T-helper 17 cell (primary cell): ENCODE measurements around the gene SPAG17. TPM values are rescaled to one million over a fixed set of nuclear protein-coding genes. Genes with fewer than 3 reads are reported as not detected.

Experiments used
- ATAC-seq: fragments of 150-1000 bp; cut with Tn5 transposase; 2 replicates; pipeline ENCODE4 v1.10.0; 2021; ENCODE audit warnings: mild to moderate bottlenecking, moderate library complexity
- DNase-seq, 3 donors: peaks; one replicate each; pipeline versions ENCODE4 v3.0.0 to v3.0.0-alpha.2; 2020 to 2021
- H3K9me3 ChIP-seq: one replicate; pipeline ENCODE4 v1.7.0; 2013; ENCODE audit warnings: low read length, mild to moderate bottlenecking; ENCODE audit not compliant: control insufficient read depth, poor library complexity, severe bottlenecking
- H3K27ac Mint-ChIP-seq: one replicate; pipeline ENCODE4 v1.8.0; 2022; ENCODE audit warnings: mild to moderate bottlenecking, moderate library complexity, mixed read lengths
- H3K27me3 Mint-ChIP-seq: one replicate; pipeline ENCODE4 v1.8.0; 2022; ENCODE audit warnings: mixed read lengths
- H3K36me3 Mint-ChIP-seq: one replicate; pipeline ENCODE4 v1.8.0; 2022; ENCODE audit warnings: low read depth, mixed read lengths
- H3K4me1 Mint-ChIP-seq: one replicate; pipeline ENCODE4 v1.8.0; 2022; ENCODE audit warnings: mild to moderate bottlenecking, mixed read lengths
- H3K4me3 Mint-ChIP-seq: one replicate; pipeline ENCODE4 v1.8.0; 2022; ENCODE audit warnings: mild to moderate bottlenecking, moderate library complexity, mixed read lengths
- total RNA-seq, 4 donors: library from RNA in 2 of 4; stranded (reverse) in 2 of 4; gene quantifications; one replicate each; pipeline ENCODE4 v1.2.3 and lab custom pipeline; 2022 to 2026

Gene SPAG17
- total RNA-seq, 2 donors from 2014 or later, result not detected

DNA sequence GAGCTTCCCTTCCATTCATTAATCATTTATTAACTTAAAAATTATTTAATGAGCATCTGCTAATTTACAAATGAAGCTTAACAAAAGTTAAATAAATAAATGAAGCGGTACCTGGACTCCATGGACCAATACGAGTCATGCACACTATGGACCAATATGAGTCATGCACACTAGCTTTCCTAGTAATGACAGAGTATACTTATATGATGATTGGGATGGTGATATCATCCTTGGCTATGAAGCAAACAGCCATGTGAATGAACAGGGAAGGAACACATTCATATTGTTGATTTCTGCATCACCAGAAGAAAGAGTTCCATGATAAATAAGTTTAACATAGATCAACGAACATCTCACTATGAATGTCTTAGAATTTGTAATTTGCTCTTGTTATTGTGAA, 109.9 kb downstream of the SPAG17 start:
- no peak overlapping the region for H3K27ac Mint-ChIP-seq
- DNase-seq (no peak), ATAC-seq (no peak)
- no peak overlapping the region for H3K4me3 Mint-ChIP-seq
- H3K9me3 ChIP-seq, result no peaks in the 10 kb centered on the region
- H3K36me3 Mint-ChIP-seq, result no peaks in the 10 kb centered on the region
- H3K27me3 Mint-ChIP-seq, result peaks cover 8% of the 10 kb centered on the region
- H3K4me1 Mint-ChIP-seq, result no peaks in the 10 kb centered on the region

DNA sequence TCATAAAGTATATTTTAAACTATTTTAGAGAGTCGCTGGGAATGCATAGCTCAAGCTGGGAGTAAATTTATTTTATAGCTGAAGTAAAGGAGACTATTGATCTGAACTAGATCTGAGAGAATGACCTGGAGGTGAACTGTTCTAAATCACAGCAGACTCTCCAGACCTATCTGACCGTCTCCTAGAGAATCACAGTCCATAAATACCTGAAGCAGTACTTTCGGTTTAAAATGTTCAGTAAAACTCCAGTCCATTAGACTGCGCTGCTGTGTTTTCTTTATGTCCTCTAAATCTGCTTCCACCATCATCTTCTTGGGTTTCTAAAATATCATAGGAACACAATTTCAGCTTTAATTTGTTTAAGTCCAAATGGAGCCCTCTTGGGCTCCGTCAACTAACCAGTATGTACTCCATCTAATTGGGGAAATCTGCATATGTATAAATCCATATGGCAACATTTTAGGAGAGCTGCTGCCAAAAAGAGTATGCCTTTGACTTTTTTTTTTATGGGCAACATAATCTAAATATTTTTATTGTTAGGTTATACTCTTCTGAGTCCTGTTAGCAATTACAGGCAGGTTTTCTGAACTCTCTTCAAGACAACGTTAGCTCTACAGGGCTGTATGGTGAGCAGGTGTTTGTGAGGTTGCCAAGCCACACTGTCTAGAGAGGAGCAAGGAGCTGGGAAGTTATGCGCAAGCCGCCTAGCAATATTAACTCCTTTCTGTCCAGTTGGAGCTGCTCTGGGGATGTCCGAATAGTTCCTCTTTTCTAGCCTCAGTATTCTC, 111.2 kb downstream of the SPAG17 start:
- H3K4me1 Mint-ChIP-seq, result no peaks in the 10 kb centered on the region
- DNase-seq (no peak), ATAC-seq (no peak)

DNA sequence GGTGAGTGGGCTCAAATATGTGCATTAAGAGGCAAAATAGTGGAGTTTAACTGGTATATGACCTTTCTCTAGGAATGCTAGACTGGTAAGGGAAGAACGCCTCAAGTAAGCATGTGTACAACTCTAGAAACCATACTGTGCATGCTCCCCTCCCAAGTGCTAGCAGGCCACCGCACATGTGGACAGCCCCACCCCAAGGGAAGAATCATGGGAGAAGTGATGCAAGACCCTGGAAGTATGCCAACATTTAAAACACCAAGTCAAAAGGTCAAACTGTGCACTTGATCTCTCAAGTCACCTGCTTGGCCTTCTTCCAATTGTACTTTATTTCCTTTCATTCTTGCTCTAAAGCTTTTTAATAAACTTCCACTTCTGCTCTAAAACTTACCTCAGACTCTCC, 135.0 kb downstream of the SPAG17 start:
- ATAC-seq (no peak), DNase-seq (no peak)
- Mint-ChIP-seq H3K27me3 (no peaks in the 10 kb centered on the region), H3K36me3 (no peaks in the 10 kb centered on the region), H3K4me1 (no peaks in the 10 kb centered on the region), H3K27ac (no peak overlapping the region), H3K4me3 (no peak overlapping the region)
- no peaks in the 10 kb centered on the region for H3K9me3 ChIP-seq

More for the DNA sequence above, 111.2 kb downstream of the SPAG17 start:
- Mint-ChIP-seq H3K4me3 (no peak overlapping the region), H3K36me3 (no peaks in the 10 kb centered on the region), H3K27me3 (peaks cover 8% of the 10 kb centered on the region), H3K27ac (no peak overlapping the region)
- H3K9me3 ChIP-seq, result no peaks in the 10 kb centered on the region

DNA sequence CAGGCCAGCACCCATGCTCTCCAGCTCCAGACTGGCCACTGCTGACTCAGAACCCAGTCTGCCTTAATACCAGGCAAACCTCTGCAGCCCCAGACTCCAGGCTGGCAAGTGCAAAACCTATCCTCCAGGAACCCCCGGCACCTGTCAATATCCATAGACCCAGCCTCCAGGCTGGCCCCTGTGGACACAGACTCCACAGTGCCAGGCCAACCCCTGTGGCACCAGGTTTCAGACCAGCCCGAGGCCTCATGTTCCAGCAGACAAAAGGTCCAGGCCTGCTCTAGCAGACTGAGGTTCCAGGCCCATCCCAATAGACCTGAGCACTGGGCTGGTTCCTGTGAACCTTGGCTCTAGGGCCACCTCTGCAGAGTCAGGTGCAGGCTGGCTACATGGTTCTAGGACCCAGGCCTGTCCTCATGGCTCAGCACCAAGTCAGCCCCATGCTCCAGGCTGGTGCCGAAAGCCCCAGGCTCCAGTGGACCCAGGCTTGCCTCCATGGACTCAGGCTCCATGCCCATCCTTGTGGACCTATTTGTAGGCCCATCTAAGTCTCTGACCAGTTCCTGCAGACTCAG, 137.3 kb downstream of the SPAG17 start:
- ATAC-seq, result no peak
- H3K4me1 Mint-ChIP-seq, result no peaks in the 10 kb centered on the region
- H3K9me3 ChIP-seq, result no peaks in the 10 kb centered on the region
- H3K36me3 Mint-ChIP-seq, result no peaks in the 10 kb centered on the region
- no peak for DNase-seq
- no peaks in the 10 kb centered on the region for H3K27me3 Mint-ChIP-seq
- no peak overlapping the region for H3K4me3 Mint-ChIP-seq
- no peak overlapping the region for H3K27ac Mint-ChIP-seq

DNA sequence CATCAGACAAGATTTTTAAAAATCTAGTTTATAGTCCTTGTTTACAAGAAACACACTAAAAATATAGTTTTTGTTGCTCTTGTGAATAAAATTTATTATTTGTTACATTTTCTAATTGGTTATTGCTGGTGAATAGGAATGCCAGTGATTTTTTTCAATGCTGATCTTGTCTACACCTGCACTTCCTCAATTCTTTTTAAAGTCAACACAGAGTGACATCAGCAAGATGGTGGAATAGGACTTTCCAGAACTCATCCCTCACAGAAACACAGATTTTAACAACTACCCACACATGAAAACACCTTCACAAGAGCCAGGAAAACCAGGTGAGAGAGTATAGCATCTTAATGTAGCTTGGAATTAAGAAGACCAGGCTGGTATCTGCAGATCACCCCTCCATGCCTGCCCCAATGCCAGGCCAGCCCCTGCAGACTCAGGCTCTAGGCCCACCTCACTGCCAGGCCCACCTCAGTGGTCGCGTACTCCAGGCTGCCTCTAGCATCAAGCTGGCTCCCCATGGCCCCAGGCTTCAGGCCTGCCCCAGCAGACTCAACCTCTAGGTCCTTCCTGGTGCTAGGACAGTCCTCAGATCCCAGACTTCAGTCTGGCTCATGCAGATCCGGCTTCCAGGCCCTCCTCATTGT, 137.9 kb downstream of the SPAG17 start:
- DNase-seq (no peak), ATAC-seq (no peak)
- H3K27ac Mint-ChIP-seq, result no peak overlapping the region
- H3K36me3 Mint-ChIP-seq, result no peaks in the 10 kb centered on the region
- H3K9me3 ChIP-seq, result no peaks in the 10 kb centered on the region
- no peaks in the 10 kb centered on the region for H3K4me1 Mint-ChIP-seq
- no peak overlapping the region for H3K4me3 Mint-ChIP-seq
- H3K27me3 Mint-ChIP-seq, result no peaks in the 10 kb centered on the region

DNA sequence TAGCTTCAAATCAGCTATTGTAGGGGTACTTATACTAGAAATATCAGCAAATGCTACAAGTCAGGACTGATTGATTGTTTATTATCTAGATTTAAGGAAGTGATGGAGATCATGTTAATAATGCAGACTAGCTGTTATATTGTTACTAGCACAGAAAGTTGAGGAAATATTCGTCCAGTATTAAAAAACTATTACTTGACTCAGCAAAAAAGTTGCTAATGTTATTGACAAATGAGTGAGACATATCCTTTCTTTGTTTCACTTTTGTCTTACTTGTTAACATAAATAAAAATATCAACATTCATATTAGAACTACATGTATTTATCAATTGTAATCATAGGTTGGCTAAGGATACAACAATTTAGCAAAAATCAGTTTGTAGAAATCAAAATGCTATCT, 141.4 kb downstream of the SPAG17 start:
- Mint-ChIP-seq H3K4me1 (no peaks in the 10 kb centered on the region), H3K27ac (no peak overlapping the region)

DNA sequence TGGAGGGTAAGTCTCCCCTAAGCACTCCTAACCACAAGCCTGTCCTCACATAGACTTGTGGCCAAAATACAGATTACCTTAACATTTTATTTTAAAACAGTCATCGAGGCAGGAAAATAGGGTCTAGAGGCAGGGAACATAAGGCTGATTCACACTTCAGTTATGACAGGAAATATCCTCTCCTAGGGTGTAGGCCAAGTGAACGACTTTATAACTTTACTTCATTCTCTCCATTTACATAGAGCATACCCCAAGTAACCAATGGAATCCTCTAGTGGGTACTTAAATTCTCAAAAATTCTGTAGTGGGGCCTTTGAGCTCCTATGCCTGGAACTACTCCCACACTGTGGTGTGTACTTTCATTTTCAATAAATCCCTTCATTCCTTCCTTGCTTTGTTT, 142.5 kb downstream of the SPAG17 start:
- H3K27me3 Mint-ChIP-seq, result peaks cover 10% of the 10 kb centered on the region
- no peak overlapping the region for H3K27ac Mint-ChIP-seq

More for the DNA sequence above, 141.4 kb downstream of the SPAG17 start:
- ATAC-seq (no peak), DNase-seq (no peak)
- Mint-ChIP-seq H3K4me3 (no peak overlapping the region), H3K36me3 (no peaks in the 10 kb centered on the region), H3K27me3 (peaks cover 6% of the 10 kb centered on the region)
- no peaks in the 10 kb centered on the region for H3K9me3 ChIP-seq

DNA sequence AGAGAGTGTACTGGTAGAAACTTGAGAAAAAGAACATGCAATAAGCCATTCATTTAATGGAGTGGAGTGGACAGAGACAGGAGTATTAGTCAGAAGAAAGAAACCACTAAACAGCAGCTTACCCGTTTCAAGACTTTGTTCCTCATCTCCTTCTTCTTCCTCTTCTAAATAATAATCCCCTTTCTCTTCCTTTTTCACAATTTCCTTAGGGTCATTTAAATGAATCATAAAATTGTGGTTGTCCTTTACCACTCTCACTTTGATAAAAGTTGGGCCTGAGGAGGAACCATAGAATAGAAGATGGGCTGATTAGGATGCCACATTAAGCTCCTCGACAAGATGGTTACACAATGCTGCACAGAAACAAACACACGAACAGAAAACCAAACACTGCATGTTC, 145.9 kb downstream of the SPAG17 start:
- H3K4me1 Mint-ChIP-seq, result no peaks in the 10 kb centered on the region
- H3K9me3 ChIP-seq, result no peaks in the 10 kb centered on the region
- H3K27me3 Mint-ChIP-seq, result peaks cover 13% of the 10 kb centered on the region
- H3K4me3 Mint-ChIP-seq, result no peak overlapping the region
- DNase-seq, result no peak
- no peaks in the 10 kb centered on the region for H3K36me3 Mint-ChIP-seq
- H3K27ac Mint-ChIP-seq, result no peak overlapping the region
- no peak for ATAC-seq

More for the DNA sequence above, 142.5 kb downstream of the SPAG17 start:
- no peaks in the 10 kb centered on the region for H3K9me3 ChIP-seq
- Mint-ChIP-seq H3K4me3 (no peak overlapping the region), H3K4me1 (no peaks in the 10 kb centered on the region), H3K36me3 (no peaks in the 10 kb centered on the region)
- no peak for DNase-seq
- ATAC-seq, result no peak

DNA sequence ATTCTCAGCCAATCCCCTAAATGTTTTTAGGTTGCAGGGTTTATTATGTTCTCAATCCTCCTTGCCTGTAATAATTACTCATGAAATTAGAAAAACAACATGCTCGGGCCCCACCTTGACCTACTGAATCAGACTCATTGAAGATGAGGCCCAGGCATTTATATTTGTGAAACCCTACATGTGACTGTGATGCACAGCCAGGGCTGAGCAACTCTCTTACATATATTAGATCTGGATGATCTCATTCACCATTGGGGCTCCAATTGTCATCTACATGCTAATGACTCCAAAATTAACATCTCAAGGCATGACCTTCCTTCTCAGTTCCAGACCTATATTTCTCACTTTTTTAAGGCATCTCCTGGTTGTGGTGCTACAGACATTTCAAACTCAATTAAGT, 152.1 kb downstream of the SPAG17 start:
- peaks cover 12% of the 10 kb centered on the region for H3K27me3 Mint-ChIP-seq
- H3K27ac Mint-ChIP-seq, result no peak overlapping the region
- DNase-seq, result no peak
- ATAC-seq, result no peak
- H3K4me1 Mint-ChIP-seq, result no peaks in the 10 kb centered on the region
- no peaks in the 10 kb centered on the region for H3K36me3 Mint-ChIP-seq
- H3K4me3 Mint-ChIP-seq, result no peak overlapping the region
- H3K9me3 ChIP-seq, result no peaks in the 10 kb centered on the region

DNA sequence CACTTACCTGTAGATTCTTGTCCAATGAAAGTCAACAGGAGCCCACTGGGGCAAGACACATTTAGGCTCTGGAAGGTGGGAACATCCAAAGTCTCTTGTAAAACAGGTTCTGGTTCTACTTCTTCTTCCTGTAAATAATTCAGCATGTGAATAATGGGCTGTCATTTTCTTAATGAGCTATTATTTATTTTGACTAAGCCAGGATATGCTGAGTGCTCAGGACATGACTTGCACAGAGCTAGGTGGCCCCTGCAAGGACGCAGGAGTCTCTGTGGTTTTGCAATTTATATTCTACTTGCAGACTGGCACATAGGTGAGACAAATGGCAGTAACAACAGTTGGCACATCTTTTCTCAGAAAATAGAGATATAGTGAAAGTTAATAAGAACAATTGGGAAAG, 156.8 kb downstream of the SPAG17 start:
- no peak for ATAC-seq
- H3K27ac Mint-ChIP-seq, result no peak overlapping the region
- no peak overlapping the region for H3K4me3 Mint-ChIP-seq
- H3K9me3 ChIP-seq, result no peaks in the 10 kb centered on the region
- H3K4me1 Mint-ChIP-seq, result no peaks in the 10 kb centered on the region
- H3K36me3 Mint-ChIP-seq, result no peaks in the 10 kb centered on the region
- peaks cover 26% of the 10 kb centered on the region for H3K27me3 Mint-ChIP-seq
- DNase-seq, result no peak

DNA sequence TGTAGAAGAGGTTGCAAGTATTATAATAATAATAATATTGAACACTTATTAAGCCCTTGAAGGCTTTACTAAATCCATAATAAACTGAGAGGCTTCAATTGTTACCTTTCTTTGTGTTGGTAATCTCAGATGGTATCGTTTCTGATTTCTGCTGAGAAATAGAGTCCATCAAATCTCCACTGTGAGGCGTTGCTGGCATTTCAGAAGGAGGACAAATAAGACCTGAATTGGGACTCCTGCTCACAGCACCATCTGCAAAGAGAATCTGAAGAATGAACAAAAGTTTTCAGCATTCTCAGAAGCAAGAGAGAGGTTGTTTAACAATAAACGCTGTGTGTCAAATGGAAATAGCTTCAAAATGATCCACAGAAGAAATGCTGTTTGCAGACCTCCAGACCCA, 161.8 kb downstream of the SPAG17 start:
- Mint-ChIP-seq H3K36me3 (no peaks in the 10 kb centered on the region), H3K27me3 (peaks cover 24% of the 10 kb centered on the region), H3K27ac (no peak overlapping the region), H3K4me3 (no peak overlapping the region), H3K4me1 (no peaks in the 10 kb centered on the region)
- ATAC-seq, result no peak
- no peaks in the 10 kb centered on the region for H3K9me3 ChIP-seq
- DNase-seq, result no peak

DNA sequence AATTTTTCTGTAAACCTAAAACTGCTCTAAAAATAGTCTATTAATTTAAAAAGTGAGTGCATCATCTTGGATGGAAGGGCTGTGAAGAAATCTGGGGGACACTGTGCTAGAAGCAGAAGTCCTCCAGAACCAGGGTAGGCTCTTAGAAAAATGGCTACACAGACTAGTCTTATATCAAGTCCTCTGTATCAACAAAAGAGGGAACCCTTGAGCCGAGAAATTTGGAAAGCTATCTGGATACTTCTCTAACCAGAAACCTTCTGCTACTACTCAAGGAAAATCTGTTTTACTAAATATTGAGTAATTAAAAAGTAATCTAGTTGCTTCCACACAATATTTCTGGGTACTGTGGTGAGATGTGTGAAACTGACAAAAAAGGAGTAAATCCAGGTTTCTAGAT, 163.4 kb downstream of the SPAG17 start:
- Mint-ChIP-seq H3K4me1 (no peaks in the 10 kb centered on the region), H3K27me3 (peaks cover 18% of the 10 kb centered on the region), H3K27ac (no peak overlapping the region), H3K36me3 (no peaks in the 10 kb centered on the region), H3K4me3 (no peak overlapping the region)
- no peak for DNase-seq
- no peak for ATAC-seq
- H3K9me3 ChIP-seq, result no peaks in the 10 kb centered on the region

DNA sequence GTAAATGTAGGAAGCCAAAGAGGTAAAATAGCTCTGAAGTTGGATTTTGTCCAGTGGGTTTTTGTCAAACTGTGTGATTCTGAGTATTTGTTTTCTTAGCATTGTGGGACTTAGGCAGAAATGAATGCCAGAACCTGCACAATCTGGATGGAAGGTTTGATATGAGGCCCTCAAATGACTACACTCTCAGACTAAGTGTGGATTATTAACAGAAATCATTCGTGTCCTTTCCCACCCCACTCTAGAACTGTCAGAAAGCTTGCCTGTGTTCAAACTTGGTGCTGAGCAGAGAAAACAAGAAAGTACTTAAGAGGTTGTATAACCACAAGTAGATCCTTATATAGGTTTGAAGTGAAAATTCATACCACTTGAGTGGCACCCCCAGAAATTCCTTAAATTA, 167.0 kb downstream of the SPAG17 start:
- no peak overlapping the region for H3K4me3 Mint-ChIP-seq
- no peaks in the 10 kb centered on the region for H3K36me3 Mint-ChIP-seq
- H3K27ac Mint-ChIP-seq, result no peak overlapping the region
- peaks cover 5% of the 10 kb centered on the region for H3K9me3 ChIP-seq
- no peak for DNase-seq
- peaks cover 27% of the 10 kb centered on the region for H3K27me3 Mint-ChIP-seq
- ATAC-seq, result no peak
- H3K4me1 Mint-ChIP-seq, result no peaks in the 10 kb centered on the region
